Transverse colon (tissue), 4 donors: ENCODE measurements around the gene SLC38A3.

Experiments
- EP300 ChIP-seq: sonication (generic); formaldehyde crosslinking; IDR thresholded peaks from one replicate; pipeline ENCODE4 v1.6.1; 2017; ENCODE audit warnings: antibody characterized with exemption, low read depth
- POLR2A ChIP-seq: fragments of 450-650 bp; IDR thresholded peaks from one replicate; pipeline ENCODE4 v1.6.1; 2016; ENCODE audit warnings: antibody characterized with exemption, mild to moderate bottlenecking, moderate library complexity
- POLR2AphosphoS5 ChIP-seq, 3 donors: sonication (generic); formaldehyde crosslinking; IDR thresholded peaks; one replicate each; pipeline ENCODE4 v1.6.1; 2016; ENCODE audit warnings: antibody characterized with exemption in 3 of 3
- TF ChIP-seq, protein P1 (sequence below), 5 experiments: fragments of 200-600 bp in 3 of 5; fragments of 450-650 bp in 2 of 5; sonication (generic) in 3 of 5; IDR thresholded peaks; 1 replicate in 2 of 5; 2 replicates in 3 of 5; pipeline ENCODE4 v1.5.1; 2016 to 2017; ENCODE audit warnings: antibody characterized with exemption in 5 of 5, inconsistent platforms in 3 of 5, mild to moderate bottlenecking in 2 of 5, moderate library complexity in 1 of 5

- TF ChIP-seq POLR2AphosphoS5 (IDR thresholded peaks at IDR 0.05) (no peak), EP300 (no peak), POLR2A (no peak)
- TF ChIP-seq, protein P1, sequence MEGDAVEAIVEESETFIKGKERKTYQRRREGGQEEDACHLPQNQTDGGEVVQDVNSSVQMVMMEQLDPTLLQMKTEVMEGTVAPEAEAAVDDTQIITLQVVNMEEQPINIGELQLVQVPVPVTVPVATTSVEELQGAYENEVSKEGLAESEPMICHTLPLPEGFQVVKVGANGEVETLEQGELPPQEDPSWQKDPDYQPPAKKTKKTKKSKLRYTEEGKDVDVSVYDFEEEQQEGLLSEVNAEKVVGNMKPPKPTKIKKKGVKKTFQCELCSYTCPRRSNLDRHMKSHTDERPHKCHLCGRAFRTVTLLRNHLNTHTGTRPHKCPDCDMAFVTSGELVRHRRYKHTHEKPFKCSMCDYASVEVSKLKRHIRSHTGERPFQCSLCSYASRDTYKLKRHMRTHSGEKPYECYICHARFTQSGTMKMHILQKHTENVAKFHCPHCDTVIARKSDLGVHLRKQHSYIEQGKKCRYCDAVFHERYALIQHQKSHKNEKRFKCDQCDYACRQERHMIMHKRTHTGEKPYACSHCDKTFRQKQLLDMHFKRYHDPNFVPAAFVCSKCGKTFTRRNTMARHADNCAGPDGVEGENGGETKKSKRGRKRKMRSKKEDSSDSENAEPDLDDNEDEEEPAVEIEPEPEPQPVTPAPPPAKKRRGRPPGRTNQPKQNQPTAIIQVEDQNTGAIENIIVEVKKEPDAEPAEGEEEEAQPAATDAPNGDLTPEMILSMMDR (IDR thresholded peaks at IDR 0.05), result no peak
These were observed 63.2 kb downstream of the SLC38A3 start for GRCh38 chr3:50268276-50268675.
